Activated CD8-positive, alpha-beta T cell treated with anti-CD3 and anti-CD28 coated beads, Interleukin-2, amount 10 ng/mL, durations not matched to agents 7 days and 5 days (primary cell): Measurements from ENCODE around the gene EFNA2. TPM values are rescaled to one million over a fixed set of nuclear protein-coding genes. Genes with fewer than 3 reads are reported as not detected.

Source experiments
- ATAC-seq: fragments of 150-1000 bp; cut with Tn5 transposase; one replicate; pipeline ENCODE4 v1.10.0; 2021; ENCODE audit warnings: moderate library complexity
- CTCF ChIA-PET: fragments of 350-600 bp; sonication (Branson Sonifier 250); formaldehyde crosslinking; loops from one replicate; lab custom pipeline; 2021; ENCODE audit warnings: antibody characterized with exemption; lab: Charles Lee
- POLR2A ChIA-PET: fragments of 350-600 bp; sonication (Branson Sonifier 250); formaldehyde crosslinking; loops from one replicate; lab custom pipeline; 2021; ENCODE audit warnings: antibody characterized with exemption; lab: Charles Lee
- DNase-seq: peaks from one replicate; pipeline ENCODE4 v3.0.0-alpha.2; 2020
- H3K27ac Mint-ChIP-seq: one replicate; pipeline ENCODE4 v1.8.0; 2021; ENCODE audit warnings: mild to moderate bottlenecking, mixed read lengths
- H3K27me3 Mint-ChIP-seq: one replicate; pipeline ENCODE4 v1.8.0; 2021; ENCODE audit warnings: low read depth, mixed read lengths
- H3K36me3 Mint-ChIP-seq: one replicate; pipeline ENCODE4 v1.8.0; 2021; ENCODE audit warnings: low read depth, mixed read lengths
- H3K4me1 Mint-ChIP-seq: one replicate; pipeline ENCODE4 v1.8.0; 2021; ENCODE audit warnings: low read depth, mixed read lengths
- H3K4me3 Mint-ChIP-seq: one replicate; pipeline ENCODE4 v1.8.0; 2021; ENCODE audit warnings: mild to moderate bottlenecking, mixed read lengths
- H3K9me3 Mint-ChIP-seq: one replicate; pipeline ENCODE4 v1.8.0; 2022; ENCODE audit warnings: mixed read lengths; ENCODE audit not compliant: insufficient read depth
- total RNA-seq, 2 experiments: library from RNA; stranded (reverse); gene quantifications; one replicate each; pipeline ENCODE4 v1.2.3, GENCODE V29; 2021

EFNA2 gene
- total RNA-seq, 2 experiments from 2014 or later: not detected

DNA sequence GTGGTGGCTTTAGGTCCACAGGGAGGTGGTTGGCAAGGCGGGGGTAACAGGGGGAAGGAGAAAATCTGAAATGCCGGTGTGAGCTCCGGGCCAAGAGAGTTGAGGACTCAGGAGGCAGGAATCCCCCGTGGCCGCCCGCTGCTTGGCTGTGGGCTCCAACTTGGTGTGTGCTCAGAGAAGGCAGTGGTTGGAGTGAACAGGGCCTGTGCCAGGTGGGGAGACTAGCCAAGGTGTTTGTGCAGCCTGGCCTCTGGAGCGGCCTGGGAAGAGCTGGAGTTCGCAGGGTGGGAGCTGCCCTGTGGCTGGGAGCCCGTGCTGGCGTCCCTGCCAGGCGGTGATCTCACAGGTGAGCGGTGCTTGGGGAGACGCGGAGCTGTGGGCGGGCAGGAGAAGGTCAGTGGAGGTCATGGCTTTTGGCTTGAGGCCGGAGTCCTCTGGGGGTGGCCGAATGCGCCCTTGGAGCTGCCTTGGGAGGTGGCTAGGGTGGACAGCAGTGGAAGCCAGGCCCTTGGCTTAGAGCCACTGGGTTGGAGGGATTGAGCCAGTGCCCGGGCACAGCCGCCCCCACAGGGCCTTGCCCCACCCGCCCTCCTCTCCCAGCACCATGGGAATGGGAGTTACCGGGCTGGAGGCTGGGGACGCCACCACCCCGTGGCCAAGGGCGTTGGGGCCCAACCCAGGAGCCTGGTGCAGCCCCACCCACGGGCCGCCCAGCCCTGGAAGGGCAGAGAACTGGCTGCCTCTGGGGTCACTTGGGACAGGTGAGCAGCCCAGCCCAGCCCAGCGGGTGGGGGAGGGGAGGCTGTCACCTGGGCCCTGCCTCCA is 23.7 kb upstream of the EFNA2 start:
- no peaks in the 10 kb centered on the region for H3K9me3 Mint-ChIP-seq
- ChIA-PET CTCF (interaction anchor here (0.8 to 4.5 kb wide), 5 partner anchors 9 to 59 kb away, joined by 3 to 53 read pairs (median 3); partner anchors contain the start of gene ATP5F1D), POLR2A (interaction anchor here (1.1 to 2.4 kb wide), 5 partner anchors 9 to 18 kb away, joined by 3 to 9 read pairs (median 6); partner anchors contain the start of gene FAM174C)
- peak overlapping the region; percentile 97 for H3K4me3 Mint-ChIP-seq
- DNase-seq: peak; percentile 55
- no peak for ATAC-seq
- H3K27me3 Mint-ChIP-seq: no peaks in the 10 kb centered on the region
- H3K36me3 Mint-ChIP-seq: peaks cover 40% of the 10 kb centered on the region
- H3K4me1 Mint-ChIP-seq: peaks cover 69% of the 10 kb centered on the region
- H3K27ac Mint-ChIP-seq: peak overlapping the region; percentile 97

- H3K36me3 Mint-ChIP-seq: peaks cover 35% of the 10 kb centered on the region
- H3K27me3 Mint-ChIP-seq: peaks cover 2% of the 10 kb centered on the region
- DNase-seq (no peak), ATAC-seq (no peak)
- peak overlapping the region; percentile 72 for H3K27ac Mint-ChIP-seq
- ChIA-PET POLR2A (interaction anchor here (1.4 to 2.4 kb wide), 4 partner anchors 10 to 18 kb away, joined by 3 to 9 read pairs (median 6); no protein-coding TSS in a partner anchor), CTCF (interaction anchor here (1.7 to 4.5 kb wide), 2 partner anchors 12 to 19 kb away, joined by 3 to 53 read pairs; no protein-coding TSS in a partner anchor)
- peak overlapping the region; percentile 64 for H3K4me3 Mint-ChIP-seq
- H3K9me3 Mint-ChIP-seq: no peaks in the 10 kb centered on the region
- H3K4me1 Mint-ChIP-seq: peaks cover 71% of the 10 kb centered on the region
Observed at GRCh38 chr19:1262623-1263123, 23.0 kb upstream of the EFNA2 start.

DNA sequence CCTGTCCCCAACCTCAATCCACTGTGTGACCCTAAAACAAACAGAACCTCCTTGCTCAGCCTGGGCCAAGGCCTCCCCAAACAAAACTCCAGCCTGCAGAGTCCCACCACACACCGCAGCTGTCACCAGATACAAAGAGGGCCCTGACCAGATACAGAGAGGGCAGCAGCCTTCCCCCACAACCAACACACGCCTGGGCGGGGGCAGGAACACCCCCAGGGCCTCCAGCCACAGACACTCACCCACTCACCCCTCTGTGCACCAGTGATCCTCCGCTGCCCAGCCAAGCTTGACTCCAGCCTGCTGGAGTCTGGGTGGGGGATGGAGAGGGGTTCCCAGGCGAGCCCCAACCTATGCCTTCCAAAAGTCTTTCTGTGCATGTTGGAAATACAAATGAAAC is 22.5 kb upstream of the EFNA2 start:
- H3K36me3 Mint-ChIP-seq: peaks cover 30% of the 10 kb centered on the region
- DNase-seq: no peak
- H3K4me3 Mint-ChIP-seq: peak overlapping the region; percentile 39
- peak overlapping the region; percentile 72 for H3K27ac Mint-ChIP-seq
- peaks cover 2% of the 10 kb centered on the region for H3K27me3 Mint-ChIP-seq
- ChIA-PET POLR2A (interaction anchor here (2.1 kb wide), 1 partner anchor 19 kb away, joined by 7 read pairs; no protein-coding TSS in a partner anchor), CTCF (interaction anchor here (4.5 kb wide), 1 partner anchor 19 kb away, joined by 53 read pairs; no protein-coding TSS in a partner anchor)
- no peak for ATAC-seq
- H3K9me3 Mint-ChIP-seq: no peaks in the 10 kb centered on the region
- H3K4me1 Mint-ChIP-seq: peaks cover 71% of the 10 kb centered on the region

- Mint-ChIP-seq H3K27me3 (peaks cover 2% of the 10 kb centered on the region), H3K4me1 (peaks cover 61% of the 10 kb centered on the region), H3K4me3 (peak overlapping the region; percentile 51), H3K36me3 (peaks cover 18% of the 10 kb centered on the region), H3K27ac (peak overlapping the region; percentile 81), H3K9me3 (no peaks in the 10 kb centered on the region)
- ChIA-PET CTCF (interaction anchor here (4.5 to 5.2 kb wide), 2 partner anchors 21 kb away, joined by 53 to 606 read pairs; partner anchors contain the start of gene ATP5F1D), POLR2A (interaction anchor here (1.2 to 3.0 kb wide), 2 partner anchors 12 to 14 kb away, joined by 4 to 10 read pairs; no protein-coding TSS in a partner anchor)
- no peak for ATAC-seq
- no peak for DNase-seq
Observed at GRCh38 chr19:1264801-1265614, 20.7 kb upstream of the EFNA2 start.

DNA sequence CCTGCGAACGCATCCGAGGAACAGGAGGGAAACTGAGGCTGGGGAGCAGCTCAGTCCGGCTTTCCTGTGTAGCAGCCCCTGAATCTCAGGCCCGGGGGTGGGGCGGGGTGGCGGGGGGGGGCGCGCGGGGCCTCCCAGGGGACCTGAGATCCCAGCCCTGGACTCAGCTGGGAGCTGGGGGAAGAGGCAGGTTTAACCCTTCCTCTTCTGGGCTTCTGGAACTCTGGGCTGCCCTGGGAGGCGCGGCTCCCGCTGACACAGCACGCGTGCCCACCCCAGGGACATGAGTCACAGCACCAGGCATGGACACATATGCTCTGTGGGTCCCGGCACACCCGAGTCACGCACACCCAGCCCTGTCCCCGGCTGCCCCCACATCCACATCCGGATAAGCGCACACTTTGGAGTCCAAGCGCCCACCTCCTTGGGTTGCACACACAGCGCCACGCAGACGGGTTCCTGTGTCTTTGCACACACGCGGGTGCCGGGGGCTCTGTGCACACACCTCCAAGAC is 20.0 kb upstream of the EFNA2 start:
- H3K4me1 Mint-ChIP-seq: peaks cover 65% of the 10 kb centered on the region
- peak overlapping the region; percentile 69 for H3K4me3 Mint-ChIP-seq
- H3K36me3 Mint-ChIP-seq: peaks cover 25% of the 10 kb centered on the region
- H3K9me3 Mint-ChIP-seq: no peaks in the 10 kb centered on the region
- POLR2A ChIA-PET: interaction anchor here (3.0 to 4.4 kb wide), 2 partner anchors 13 to 22 kb away, joined by 10 to 218 read pairs; partner anchors contain the start of gene ATP5F1D
- H3K27ac Mint-ChIP-seq: peak overlapping the region; percentile 82
- ATAC-seq (no peak), DNase-seq (peak; percentile 76)
- H3K27me3 Mint-ChIP-seq: peaks cover 2% of the 10 kb centered on the region
- CTCF ChIA-PET: interaction anchor here (1.0 to 5.2 kb wide), 6 partner anchors 13 to 611 kb away, joined by 3 to 606 read pairs (median 6); partner anchors contain the start of gene ATP5F1D

DNA sequence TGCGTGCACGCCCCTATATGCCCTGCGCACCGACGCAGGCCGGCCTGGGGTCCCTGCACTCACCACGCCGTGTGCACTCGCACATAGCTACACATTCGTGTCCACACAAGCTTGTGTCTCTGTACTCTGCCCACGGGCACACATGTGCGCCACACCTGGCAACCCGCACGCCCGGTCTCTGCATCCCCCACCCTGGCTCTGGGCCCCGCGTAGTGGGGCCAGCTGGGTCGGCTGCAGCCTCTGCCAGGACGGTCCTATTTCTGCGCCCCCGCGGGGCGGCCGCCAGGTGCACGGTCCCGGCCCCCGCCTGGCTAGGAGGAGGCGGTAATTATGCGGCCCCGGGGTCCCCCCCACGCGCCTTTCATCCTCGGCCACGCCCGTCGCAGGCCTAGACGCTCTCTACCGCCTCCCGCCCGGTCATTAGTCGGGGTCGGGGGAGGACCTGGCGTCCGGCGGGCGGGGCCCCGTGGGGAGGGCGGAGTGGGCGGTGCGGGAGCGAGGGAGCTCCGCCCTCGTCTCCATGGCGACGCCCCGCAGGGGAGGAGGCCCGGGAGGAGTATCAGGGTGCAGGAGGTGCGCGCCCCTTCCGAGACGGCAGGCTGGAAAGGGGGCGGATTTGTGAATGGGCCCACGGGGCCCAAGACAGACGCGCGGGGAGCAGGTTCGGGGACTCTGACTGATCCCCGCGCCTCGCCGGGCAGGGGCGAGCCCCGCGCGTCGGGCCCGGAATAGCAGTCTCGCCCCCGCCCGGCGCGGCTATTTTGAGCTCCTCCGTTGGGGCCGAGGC is 19.4 kb upstream of the EFNA2 start:
- peak; percentile 50 for ATAC-seq
- ChIA-PET POLR2A (interaction anchor here (0.7 to 4.4 kb wide), 6 partner anchors 9 to 192 kb away, joined by 3 to 218 read pairs (median 4); partner anchors contain the start of genes ATP5F1D and FAM174C), CTCF (interaction anchor here (0.7 to 5.2 kb wide), 24 partner anchors 9 to 610 kb away, joined by 3 to 606 read pairs (median 4); partner anchors contain the start of genes ARHGAP45, ATP5F1D and FAM174C)
- peaks cover 2% of the 10 kb centered on the region for H3K27me3 Mint-ChIP-seq
- H3K4me3 Mint-ChIP-seq: peak overlapping the region; percentile 69
- peak; percentile 93 for DNase-seq
- H3K27ac Mint-ChIP-seq: peak overlapping the region; percentile 82
- H3K9me3 Mint-ChIP-seq: no peaks in the 10 kb centered on the region
- peaks cover 32% of the 10 kb centered on the region for H3K36me3 Mint-ChIP-seq
- peaks cover 70% of the 10 kb centered on the region for H3K4me1 Mint-ChIP-seq

DNA sequence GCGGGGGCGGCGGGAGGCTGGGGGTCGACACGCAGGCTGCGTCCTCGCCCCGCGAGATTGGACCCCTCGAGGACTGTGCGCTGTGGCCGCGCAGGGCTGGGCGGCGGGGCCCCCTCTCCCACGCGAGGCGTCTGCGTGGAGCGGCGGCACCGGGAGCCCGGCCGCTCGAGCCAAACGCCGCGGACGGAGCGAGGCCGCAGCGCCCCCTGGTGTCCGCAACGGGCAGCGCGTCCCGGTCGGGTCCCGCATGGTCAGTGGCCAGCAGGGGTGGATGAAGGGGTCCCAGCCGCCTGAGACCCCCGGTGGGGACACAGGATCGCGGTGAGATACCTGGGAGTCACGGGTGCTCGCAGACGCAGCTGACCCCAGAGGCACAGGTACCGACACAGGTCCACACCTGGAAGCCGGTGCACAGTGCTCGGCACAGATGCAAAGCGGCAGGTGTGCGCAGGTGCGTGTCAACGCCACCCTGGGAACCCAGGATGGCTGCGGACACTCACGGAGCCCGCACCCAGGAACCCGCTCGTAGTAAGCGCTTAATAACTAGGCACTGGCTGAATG is 18.7 kb upstream of the EFNA2 start:
- CTCF ChIA-PET: interaction anchor here (0.9 to 5.2 kb wide), 22 partner anchors 8 to 609 kb away, joined by 3 to 606 read pairs (median 4); partner anchors contain the start of genes ARHGAP45, ATP5F1D and FAM174C
- ATAC-seq (peak; percentile 7), DNase-seq (peak; percentile 80)
- H3K9me3 Mint-ChIP-seq: no peaks in the 10 kb centered on the region
- H3K36me3 Mint-ChIP-seq: peaks cover 33% of the 10 kb centered on the region
- no peak overlapping the region for H3K27ac Mint-ChIP-seq
- H3K4me1 Mint-ChIP-seq: peaks cover 70% of the 10 kb centered on the region
- H3K4me3 Mint-ChIP-seq: peak overlapping the region; percentile 54
- H3K27me3 Mint-ChIP-seq: peaks cover 2% of the 10 kb centered on the region
- POLR2A ChIA-PET: interaction anchor here (0.7 to 4.4 kb wide), 6 partner anchors 8 to 192 kb away, joined by 3 to 218 read pairs (median 4); partner anchors contain the start of genes ATP5F1D and FAM174C

GRCh38 chr19:1267477-1268225 is 18.0 kb upstream of the EFNA2 start:
- ATAC-seq (no peak), DNase-seq (no peak)
- H3K27me3 Mint-ChIP-seq: peaks cover 2% of the 10 kb centered on the region
- peaks cover 72% of the 10 kb centered on the region for H3K4me1 Mint-ChIP-seq
- H3K27ac Mint-ChIP-seq: no peak overlapping the region
- ChIA-PET CTCF (interaction anchor here (1.3 to 5.2 kb wide), 5 partner anchors 8 to 137 kb away, joined by 3 to 606 read pairs (median 18); partner anchors contain the start of genes ATP5F1D and FAM174C), POLR2A (interaction anchor here (1.1 to 4.4 kb wide), 4 partner anchors 10 to 188 kb away, joined by 4 to 218 read pairs (median 42); partner anchors contain the start of gene ATP5F1D)
- peak overlapping the region; percentile 54 for H3K4me3 Mint-ChIP-seq
- peaks cover 39% of the 10 kb centered on the region for H3K36me3 Mint-ChIP-seq
- no peaks in the 10 kb centered on the region for H3K9me3 Mint-ChIP-seq
